Skeletal muscle satellite cell (primary cell): Measurements from ENCODE around the gene TEX55.
"Not testable (repeated sequence)": the region's sequence is repeated elsewhere in the genome, so short reads cannot be mapped to it uniquely, and the experiment has no call there.

Source experiments
- H3K27me3 ChIP-seq: 2 replicates; pipeline ENCODE4 v1.7.0; 2013; ENCODE audit warnings: low read length; ENCODE audit not compliant: control insufficient read depth, insufficient read depth
- H3K36me3 ChIP-seq: 2 replicates; pipeline ENCODE4 v1.7.0; 2013; ENCODE audit warnings: mild to moderate bottlenecking, control low read depth, low read length; ENCODE audit not compliant: insufficient read depth
- H3K4me1 ChIP-seq: 2 replicates; pipeline ENCODE4 v1.7.0; 2013; ENCODE audit warnings: low read length; ENCODE audit not compliant: control insufficient read depth, insufficient read depth
- H3K4me2 ChIP-seq: 2 replicates; pipeline ENCODE4 v1.7.0; 2013; ENCODE audit warnings: mild to moderate bottlenecking, low read length
- H3K4me3 ChIP-seq: 2 replicates; pipeline ENCODE4 v1.7.0; 2013; ENCODE audit warnings: low read length
- H3K9ac ChIP-seq: 2 replicates; pipeline ENCODE4 v1.7.0; 2013; ENCODE audit warnings: mild to moderate bottlenecking, low read depth, low read length, moderate library complexity
- H3K9me3 ChIP-seq: replicated peaks from 2 replicates; pipeline ENCODE4 v1.7.0; 2013; ENCODE audit warnings: mild to moderate bottlenecking, control low read depth, low read length

The TEX55 gene

DNA sequence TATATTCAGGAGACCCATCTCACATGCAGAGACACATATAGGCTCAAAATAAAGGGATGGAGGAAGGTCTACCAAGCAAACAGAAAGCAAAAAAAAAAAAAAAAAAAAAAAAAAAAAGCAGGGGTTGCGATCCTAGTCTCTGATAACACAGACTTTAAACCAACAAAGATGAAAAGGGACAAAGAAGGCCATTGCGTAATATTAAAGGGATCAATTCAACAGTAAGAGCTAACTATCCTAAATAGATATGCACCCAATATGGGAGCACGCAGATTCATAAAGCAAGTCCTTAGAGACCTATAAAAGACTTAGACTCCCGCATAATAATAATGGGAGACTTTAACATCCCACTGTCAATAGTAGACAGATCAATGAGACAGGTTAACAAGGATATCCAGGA is 13.7 kb upstream of the TEX55 start:
- not testable (repeated sequence) for H3K4me3 ChIP-seq, H3K36me3 ChIP-seq, H3K9ac ChIP-seq, H3K4me1 ChIP-seq, H3K4me2 ChIP-seq, H3K9me3 ChIP-seq, H3K27me3 ChIP-seq

GRCh38 chr3:119139360-119139759 is 6.6 kb upstream of the TEX55 start:
- not testable (repeated sequence) for H3K4me3 ChIP-seq, H3K36me3 ChIP-seq, H3K9me3 ChIP-seq, H3K9ac ChIP-seq, H3K27me3 ChIP-seq, H3K4me1 ChIP-seq, H3K4me2 ChIP-seq

DNA sequence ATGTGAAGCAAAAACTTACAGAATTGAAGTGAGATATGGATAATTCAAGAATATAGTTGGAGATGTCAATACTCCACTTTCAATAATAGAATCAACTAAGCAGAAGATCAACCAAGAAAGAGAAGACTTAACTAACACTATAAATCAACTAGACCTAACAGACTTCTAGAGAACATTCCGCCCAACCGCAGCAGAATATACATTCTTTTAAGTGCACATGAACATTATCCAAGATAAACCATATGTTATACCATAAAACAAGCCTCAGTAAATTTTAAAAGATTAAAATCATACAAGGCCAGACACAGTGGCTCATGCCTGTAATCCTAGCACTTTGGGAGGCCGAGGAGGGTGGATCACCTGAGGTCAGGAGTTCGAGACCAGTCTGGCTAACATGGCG is 5.5 kb upstream of the TEX55 start:
- Histone ChIP-seq H3K36me3 (no peaks in the 10 kb centered on the region), H3K4me1 (no peaks in the 10 kb centered on the region), H3K9ac (no peak overlapping the region), H3K9me3 (no peaks in the 10 kb centered on the region), H3K27me3 (no peaks in the 10 kb centered on the region), H3K4me2 (no peak overlapping the region), H3K4me3 (no peak overlapping the region)

DNA sequence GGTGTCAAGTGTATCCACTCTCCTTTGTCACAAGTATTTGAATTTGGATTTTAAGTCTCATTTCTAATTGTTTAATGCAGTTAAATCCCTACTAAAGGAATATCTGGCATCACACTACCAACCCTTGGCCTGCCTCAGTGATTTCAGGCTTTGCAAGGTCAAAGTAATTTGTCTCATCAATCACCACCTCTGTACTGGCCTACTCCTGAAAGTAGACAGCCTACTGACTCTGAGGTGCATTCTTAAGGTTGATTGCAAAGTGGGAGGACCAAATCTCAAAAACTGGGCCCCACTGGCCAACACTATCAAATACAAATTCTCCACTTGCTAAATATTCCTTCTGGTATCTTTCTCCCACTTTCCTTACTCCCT is 851 bp upstream of the TEX55 start:
- H3K4me1 ChIP-seq, result peaks cover 10% of the 10 kb centered on the region
- no peaks in the 10 kb centered on the region for H3K27me3 ChIP-seq
- no peaks in the 10 kb centered on the region for H3K9me3 ChIP-seq
- no peaks in the 10 kb centered on the region for H3K36me3 ChIP-seq
- H3K4me2 ChIP-seq, result no peak overlapping the region
- no peak overlapping the region for H3K9ac ChIP-seq
- no peak overlapping the region for H3K4me3 ChIP-seq

DNA sequence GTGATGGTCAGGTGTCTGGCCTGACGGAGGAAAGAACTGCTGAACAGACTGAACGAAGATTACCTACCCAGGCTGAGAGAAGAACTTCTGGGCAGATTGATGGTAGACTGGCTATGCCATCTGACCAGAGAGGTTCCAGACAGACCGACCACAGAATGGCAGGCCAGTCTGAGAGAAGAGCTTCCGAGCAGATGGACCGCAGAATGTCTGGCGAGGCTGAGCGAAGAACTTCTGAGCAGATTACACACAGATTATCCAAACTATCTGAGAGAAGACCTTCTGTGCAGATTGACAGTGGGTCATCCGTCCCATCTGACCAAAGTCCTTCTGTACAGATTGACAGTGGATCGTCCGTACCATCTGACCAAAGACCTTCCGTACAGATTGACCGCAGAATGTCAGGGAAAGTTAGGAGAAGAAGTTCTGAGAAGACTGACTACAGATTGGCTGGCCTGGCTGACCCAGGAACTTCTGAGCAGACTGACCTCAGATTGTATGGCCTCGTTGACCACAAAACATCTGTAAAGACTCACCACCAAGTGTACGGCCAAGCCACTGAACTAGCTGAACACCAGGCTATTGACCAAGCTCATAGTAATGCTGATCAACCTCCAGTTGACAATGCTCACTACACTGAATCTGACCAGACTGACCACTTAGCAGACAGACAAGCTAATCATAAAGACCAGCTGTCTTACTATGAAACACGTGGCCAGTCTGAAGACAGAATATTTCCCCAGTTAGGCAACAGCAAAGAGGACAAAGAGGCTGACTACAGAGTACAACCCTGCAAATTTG is 812 bp downstream of the TEX55 start:
- H3K9me3 ChIP-seq, result no peaks in the 10 kb centered on the region
- peaks cover 10% of the 10 kb centered on the region for H3K4me1 ChIP-seq
- no peak overlapping the region for H3K9ac ChIP-seq
- H3K4me2 ChIP-seq, result no peak overlapping the region
- no peak overlapping the region for H3K4me3 ChIP-seq
- no peaks in the 10 kb centered on the region for H3K36me3 ChIP-seq
- no peaks in the 10 kb centered on the region for H3K27me3 ChIP-seq

DNA sequence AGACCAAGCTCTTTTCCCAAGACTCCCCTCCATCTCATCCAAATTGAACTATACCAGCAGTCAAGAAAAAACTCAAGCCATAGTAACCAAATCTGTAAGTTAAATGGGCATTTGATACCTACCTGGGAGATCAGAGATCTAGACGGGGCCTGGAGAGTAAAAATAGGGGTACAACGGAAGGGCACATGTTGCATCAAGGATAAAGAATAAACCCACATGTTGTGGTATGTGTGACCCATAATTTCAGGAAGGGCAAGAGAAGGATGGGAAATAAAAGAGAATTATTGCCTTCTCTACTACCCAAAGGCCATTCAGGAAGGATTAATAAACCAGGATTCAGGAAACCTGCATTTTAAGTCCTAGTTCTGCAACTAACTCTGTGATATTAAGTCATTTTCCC is 1.5 kb downstream of the TEX55 start:
- Histone ChIP-seq H3K9ac (no peak overlapping the region), H3K4me2 (no peak overlapping the region), H3K4me3 (no peak overlapping the region), H3K9me3 (no peaks in the 10 kb centered on the region), H3K27me3 (no peaks in the 10 kb centered on the region), H3K4me1 (peaks cover 10% of the 10 kb centered on the region), H3K36me3 (no peaks in the 10 kb centered on the region)

DNA sequence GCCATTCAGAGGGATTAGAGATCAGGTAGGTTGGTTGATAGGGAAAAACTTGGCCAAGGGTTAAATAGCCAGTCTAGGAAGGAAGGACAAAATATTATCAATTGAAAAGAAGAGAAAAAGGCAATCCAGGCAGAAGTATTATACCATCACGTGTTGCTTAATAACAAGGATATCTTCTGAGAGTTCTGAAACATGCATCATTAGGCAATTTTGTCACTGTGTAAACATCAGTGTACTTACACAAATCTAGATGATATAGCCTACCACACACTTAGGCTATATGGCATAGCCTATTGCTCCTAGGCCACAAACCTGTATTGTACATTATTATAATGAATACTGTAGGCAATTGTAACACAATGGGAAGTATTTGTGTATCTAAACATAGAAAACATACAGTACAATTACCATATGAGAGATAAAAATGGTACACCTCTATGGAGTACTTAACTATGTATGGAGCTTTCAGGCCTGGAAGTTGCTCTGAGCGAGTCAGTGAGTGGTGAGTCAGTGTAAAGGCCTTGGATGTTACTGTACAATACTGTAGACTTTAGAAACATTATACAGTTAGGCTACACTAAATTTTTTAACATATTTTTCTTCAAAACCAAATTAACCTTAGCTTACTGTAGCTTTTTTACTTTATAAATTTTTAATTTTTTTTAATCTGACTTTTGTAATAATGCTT is 2.7 kb downstream of the TEX55 start:
- Histone ChIP-seq H3K4me3 (no peak overlapping the region), H3K36me3 (no peaks in the 10 kb centered on the region), H3K9ac (no peak overlapping the region)

GRCh38 chr3:119149484-119149883 is 3.5 kb downstream of the TEX55 start:
- Histone ChIP-seq H3K36me3 (no peaks in the 10 kb centered on the region), H3K4me2 (no peak overlapping the region), H3K27me3 (no peaks in the 10 kb centered on the region), H3K4me1 (peaks cover 10% of the 10 kb centered on the region), H3K9ac (no peak overlapping the region), H3K9me3 (no peaks in the 10 kb centered on the region), H3K4me3 (no peak overlapping the region)

More for the DNA sequence above, 2.7 kb downstream of the TEX55 start:
- Histone ChIP-seq H3K27me3 (no peaks in the 10 kb centered on the region), H3K4me1 (peaks cover 10% of the 10 kb centered on the region), H3K4me2 (no peak overlapping the region), H3K9me3 (no peaks in the 10 kb centered on the region)

DNA sequence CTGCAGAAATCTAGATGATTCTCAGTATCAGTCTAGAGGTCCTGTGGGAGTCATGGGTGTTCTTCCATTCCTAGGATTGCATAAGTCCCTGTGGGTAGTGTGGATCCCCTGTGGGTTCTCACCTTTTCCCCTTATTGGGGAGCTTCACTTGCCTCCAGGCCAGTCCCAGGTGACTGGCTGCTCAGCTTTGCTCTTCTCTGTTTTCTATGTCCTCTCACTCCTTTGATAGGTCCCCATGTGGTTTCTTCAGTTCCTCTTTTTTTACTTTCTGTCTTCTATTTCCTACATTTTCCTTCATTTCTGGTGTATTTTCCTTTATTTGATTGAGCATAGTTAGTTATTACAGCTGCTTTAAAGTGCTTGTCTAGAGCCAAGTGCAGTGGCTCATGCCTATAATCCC is 10.9 kb downstream of the TEX55 start:
- no peak overlapping the region for H3K9ac ChIP-seq
- no peak overlapping the region for H3K4me3 ChIP-seq
- no peaks in the 10 kb centered on the region for H3K9me3 ChIP-seq
- no peak overlapping the region for H3K4me2 ChIP-seq
- peaks cover 3% of the 10 kb centered on the region for H3K27me3 ChIP-seq
- H3K36me3 ChIP-seq, result no peaks in the 10 kb centered on the region
- H3K4me1 ChIP-seq, result no peaks in the 10 kb centered on the region

- H3K4me2 ChIP-seq, result no peak overlapping the region
- H3K36me3 ChIP-seq, result no peaks in the 10 kb centered on the region
- H3K27me3 ChIP-seq, result peaks cover 3% of the 10 kb centered on the region
- H3K9ac ChIP-seq, result no peak overlapping the region
- H3K4me3 ChIP-seq, result no peak overlapping the region
- no peaks in the 10 kb centered on the region for H3K4me1 ChIP-seq
- H3K9me3 ChIP-seq, result no peaks in the 10 kb centered on the region
Observed at GRCh38 chr3:119157971-119158370, 12.0 kb downstream of the TEX55 start.

DNA sequence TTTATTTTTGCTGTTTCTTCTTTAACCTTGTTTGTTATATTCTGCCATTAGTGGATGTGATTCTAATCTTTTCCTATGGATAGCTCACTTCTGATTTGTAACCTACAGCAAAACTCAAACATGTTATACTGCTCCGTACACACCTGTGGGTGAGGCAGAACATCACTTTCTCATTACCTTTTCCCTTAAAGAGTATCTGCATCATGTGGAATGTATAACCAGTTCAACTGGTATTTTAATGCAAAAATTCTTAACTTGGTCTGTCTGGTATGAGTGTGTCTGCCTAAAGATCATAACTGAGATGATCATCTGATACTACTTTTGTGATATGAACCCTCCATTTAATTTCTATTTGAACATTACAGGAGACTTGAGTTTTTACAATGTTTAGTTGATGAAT is 14.4 kb downstream of the TEX55 start:
- no peak overlapping the region for H3K4me3 ChIP-seq
- no peaks in the 10 kb centered on the region for H3K9me3 ChIP-seq

GRCh38 chr3:119160815-119161214 is 14.8 kb downstream of the TEX55 start:
- H3K9ac ChIP-seq, result no peak overlapping the region
- no peaks in the 10 kb centered on the region for H3K36me3 ChIP-seq
- no peaks in the 10 kb centered on the region for H3K9me3 ChIP-seq
- H3K27me3 ChIP-seq, result peaks cover 3% of the 10 kb centered on the region
- H3K4me1 ChIP-seq, result no peaks in the 10 kb centered on the region
- no peak overlapping the region for H3K4me2 ChIP-seq
- no peak overlapping the region for H3K4me3 ChIP-seq

More for the DNA sequence above, 14.4 kb downstream of the TEX55 start:
- Histone ChIP-seq H3K4me2 (no peak overlapping the region), H3K36me3 (no peaks in the 10 kb centered on the region), H3K4me1 (no peaks in the 10 kb centered on the region), H3K9ac (no peak overlapping the region), H3K27me3 (peaks cover 3% of the 10 kb centered on the region)
